Esophagus squamous epithelium (tissue), 5 donors: ENCODE measurements around the gene KRTAP2-3. TPM values are rescaled to one million over a fixed set of nuclear protein-coding genes. Genes with fewer than 3 reads are reported as not detected.
"Not testable (repeated sequence)": the region's sequence is repeated elsewhere in the genome, so short reads cannot be mapped to it uniquely, and the experiment has no call there.

ENCODE experiments used
- DNase-seq: peaks from one replicate; lab custom pipeline; 2025; lab: John Stamatoyannopoulos, UW
- H3K27ac ChIP-seq, 4 donors: fragments of 200-600 bp; sonication (generic); one replicate each; pipeline ENCODE4 v1.5.1; 2016 to 2019; ENCODE audit warnings: mild to moderate bottlenecking in 1 of 4
- H3K27me3 ChIP-seq, 4 donors: fragments of 200-600 bp; sonication (generic); 1 replicate in 3 of 4; 2 replicates in 1 of 4; pipeline versions ENCODE4 v1.5.1 to v1.6.0; 2017 to 2021; ENCODE audit warnings: antibody characterized with exemption in 1 of 4
- H3K36me3 ChIP-seq, 3 donors: fragments of 200-600 bp; sonication (generic); one replicate each; pipeline ENCODE4 v1.5.1; 2016 to 2019
- H3K4me1 ChIP-seq, 3 donors: fragments of 200-600 bp; sonication (generic); one replicate each; pipeline ENCODE4 v1.5.1; 2017 to 2019
- H3K4me3 ChIP-seq, 4 donors: fragments of 200-600 bp; sonication (generic); 1 replicate in 3 of 4; 2 replicates in 1 of 4; pipeline ENCODE4 v1.5.1; 2016 to 2019; ENCODE audit warnings: mild to moderate bottlenecking in 2 of 4, moderate library complexity in 1 of 4
- H3K9me3 ChIP-seq, 3 donors: fragments of 200-600 bp; sonication (generic); one replicate each; pipeline ENCODE4 v1.5.1; 2016 to 2019
- CTCF ChIP-seq, 6 experiments: fragments of 450-650 bp in 4 of 6; fragments of 200-600 bp in 2 of 6; sonication (generic) in 2 of 6; IDR thresholded peaks; one replicate each; pipeline ENCODE4 v1.5.1; 2016 to 2019; ENCODE audit warnings: antibody characterized with exemption in 6 of 6, mild to moderate bottlenecking in 4 of 6, moderate library complexity in 4 of 6
- POLR2A ChIP-seq, 4 donors: fragments of 450-650 bp; IDR thresholded peaks; one replicate each; pipeline ENCODE4 v1.6.1; 2017; ENCODE audit warnings: antibody characterized with exemption in 4 of 4, mild to moderate bottlenecking in 4 of 4, moderate library complexity in 3 of 4
- WGBS, 2 donors: methylation state at CpG; one replicate each; pipeline ENCODE4 v1.1.5; 2018; 5-methylcytosine and 5-hydroxymethylcytosine counted together
- intact Hi-C: fragments of 100-400 bp; cut with DNase I; formaldehyde crosslinking; loops from one replicate; pipeline ENCODE4 v1.15.0; 2022
- total RNA-seq, 4 donors: library from RNA; depleted of rRNA; stranded (reverse); fragments of >200 nt; gene quantifications; one replicate each; pipeline ENCODE4 v1.1.0, GENCODE V29; 2016
- donor health status: DM: yes; HTN: yes; CAD: no.

KRTAP2-3 gene
- total RNA-seq, 4 donors from 2014 or later: not detected

GRCh38 chr17:41063449-41063848 is 3.5 kb upstream of the KRTAP2-3 start:
- Histone ChIP-seq H3K4me1 (no peaks in the 10 kb centered on the region), H3K27me3 (peaks cover 0 to 5% (median 0%) of the 10 kb centered on the region in 4 donors), H3K9me3 (no peaks in the 10 kb centered on the region), H3K4me3 (no peak overlapping the region), H3K36me3 (no peaks in the 10 kb centered on the region), H3K27ac (no peak overlapping the region)
- TF ChIP-seq CTCF (IDR thresholded peaks at IDR 0.05) (no peak), POLR2A (IDR thresholded peaks at IDR 0.05) (no peak)
- intact Hi-C loops: no loop called here
- DNase-seq: no peak
- WGBS, 2 donors: 77 to 82% methylated on average over 4 of the region's 4 CpGs

GRCh38 chr17:41061964-41062363 is 2.0 kb upstream of the KRTAP2-3 start:
- Histone ChIP-seq H3K27ac (no peak overlapping the region), H3K4me1 (no peaks in the 10 kb centered on the region), H3K9me3 (no peaks in the 10 kb centered on the region), H3K36me3 (no peaks in the 10 kb centered on the region), H3K27me3 (peaks cover 0 to 15% (median 0%) of the 10 kb centered on the region in 4 donors), H3K4me3 (no peak overlapping the region)
- intact Hi-C loops: no loop called here
- 56 to 91% methylated on average over 1 of the region's 1 CpG for WGBS, 2 donors
- no peak for DNase-seq
- TF ChIP-seq CTCF (IDR thresholded peaks at IDR 0.05) (no peak), POLR2A (IDR thresholded peaks at IDR 0.05) (no peak)

GRCh38 chr17:41059276-41060051 is 450 bp downstream of the KRTAP2-3 start:
- H3K27ac ChIP-seq, intact Hi-C loops, DNase-seq, H3K36me3 ChIP-seq, H3K9me3 ChIP-seq, H3K4me1 ChIP-seq, H3K4me3 ChIP-seq: not testable (repeated sequence)
- WGBS, 2 donors: 32 to 46% methylated on average over 4 to 8 of the region's 31 CpGs
- peaks cover 0 to 15% (median 0%) of the 10 kb centered on the region in 4 donors for H3K27me3 ChIP-seq

GRCh38 chr17:41058741-41059140 is 1.2 kb downstream of the KRTAP2-3 start:
- Histone ChIP-seq H3K9me3 (no peaks in the 10 kb centered on the region), H3K27me3 (peaks cover 0 to 15% (median 0%) of the 10 kb centered on the region in 4 donors), H3K4me1 (no peaks in the 10 kb centered on the region), H3K4me3 (no peak overlapping the region), H3K36me3 (no peaks in the 10 kb centered on the region), H3K27ac (no peak overlapping the region)
- TF ChIP-seq POLR2A (IDR thresholded peaks at IDR 0.05) (no peak), CTCF (IDR thresholded peaks at IDR 0.05) (no peak)
- DNase-seq: no peak
- intact Hi-C loops: no loop called here
- WGBS, 2 donors: 87 to 89% methylated on average over 5 of the region's 5 CpGs

- Histone ChIP-seq H3K4me1 (no peaks in the 10 kb centered on the region), H3K27me3 (peaks cover 0 to 15% (median 0%) of the 10 kb centered on the region in 4 donors), H3K4me3 (no peak overlapping the region), H3K9me3 (no peaks in the 10 kb centered on the region), H3K27ac (no peak overlapping the region), H3K36me3 (no peaks in the 10 kb centered on the region)
- no peak for DNase-seq
- WGBS, 2 donors: 89 to 93% methylated on average over 1 of the region's 1 CpG
- intact Hi-C loops: no loop called here
- TF ChIP-seq POLR2A (IDR thresholded peaks at IDR 0.05): no peak
- no peak for TF ChIP-seq CTCF (IDR thresholded peaks at IDR 0.05)
These were observed 2.4 kb downstream of the KRTAP2-3 start for GRCh38 chr17:41057547-41057946.

- H3K9me3 ChIP-seq, H3K27ac ChIP-seq, intact Hi-C loops, H3K36me3 ChIP-seq, H3K4me3 ChIP-seq, H3K4me1 ChIP-seq, DNase-seq: not testable (repeated sequence)
- H3K27me3 ChIP-seq: peaks cover 0 to 15% (median 0%) of the 10 kb centered on the region in 4 donors
- 38 to 59% methylated on average over 1 of the region's 6 CpGs for WGBS, 2 donors
These were observed 4.8 kb downstream of the KRTAP2-3 start, which contains the start of gene KRTAP2-2 for GRCh38 chr17:41055130-41055529. Gene KRTAP2-2 (minus strand): TSS chr17:41055230. CDS start chr17:41055211, 19 bp downstream.

GRCh38 chr17:41054556-41054955 is 5.4 kb downstream of the KRTAP2-3 start:
- not testable (repeated sequence) for H3K36me3 ChIP-seq

More at GRCh38 chr17:41054556-41054955, 5.4 kb downstream of the KRTAP2-3 start:
- DNase-seq, H3K9me3 ChIP-seq, H3K27ac ChIP-seq, intact Hi-C loops, H3K4me3 ChIP-seq, H3K4me1 ChIP-seq: not testable (repeated sequence)
- WGBS, 2 donors: 81 to 84% methylated on average over 7 of the region's 9 CpGs
- peaks cover 0 to 15% (median 0%) of the 10 kb centered on the region in 4 donors for H3K27me3 ChIP-seq
